PC-9 (cell line): Measurements from ENCODE around the gene SLC46A1. TPM values are rescaled to one million over a fixed set of nuclear protein-coding genes. Genes with fewer than 3 reads are reported as not detected.
A peak's percentile ranks its signal among the peaks of the same experiment; 100 is the strongest.
"Not testable (repeated sequence)": the region's sequence is repeated elsewhere in the genome, so short reads cannot be mapped to it uniquely, and the experiment has no call there.

Experiments
- BruUV-seq: library from RNA; stranded (reverse); fragments of 400-500 nt; replicated peaks from 2 replicates; lab custom pipeline; 2021; lab: Mats Ljungman, UMichigan
- CTCF ChIA-PET: fragments of 300-600 bp; sonication (Branson Sonifier 250); formaldehyde crosslinking; loops from one replicate; lab custom pipeline; 2022; ENCODE audit warnings: antibody characterized with exemption; lab: Charles Lee
- POLR2A ChIA-PET: fragments of 300-600 bp; sonication (Branson Sonifier 250); formaldehyde crosslinking; loops from one replicate; lab custom pipeline; 2022; ENCODE audit warnings: antibody characterized with exemption; ENCODE audit not compliant: unreplicated experiment; lab: Charles Lee
- DNase-seq, 2 experiments: peaks; one replicate each; pipeline versions ENCODE4 v3.0.0 to v3.0.0-alpha.2; 2015 to 2022; ENCODE audit warnings: mixed read lengths in 1 of 2
- H2AFZ ChIP-seq: fragments of 200-600 bp; sonication (generic); 2 replicates; pipeline ENCODE4 v1.8.1; 2017; ENCODE audit warnings: antibody characterized with exemption
- H3F3A ChIP-seq: fragments of 200-600 bp; sonication (generic); 2 replicates; pipeline ENCODE4 v1.8.1; 2017; ENCODE audit warnings: antibody characterized with exemption, mild to moderate bottlenecking, low read depth; ENCODE audit not compliant: insufficient read depth
- H3K27ac ChIP-seq: fragments of 200-600 bp; sonication (generic); 2 replicates; pipeline ENCODE4 v1.6.1; 2016; ENCODE audit warnings: mixed run types
- H3K27me3 ChIP-seq: fragments of 200-600 bp; sonication (generic); 2 replicates; pipeline ENCODE4 v1.6.1; 2016; ENCODE audit warnings: low read depth, mixed run types; ENCODE audit not compliant: insufficient read depth
- H3K36me3 ChIP-seq: fragments of 200-600 bp; sonication (generic); 2 replicates; pipeline ENCODE4 v1.6.1; 2016; ENCODE audit warnings: low read depth, mixed run types
- H3K4me1 ChIP-seq: fragments of 200-600 bp; sonication (generic); replicated peaks from 2 replicates; pipeline ENCODE4 v1.6.1; 2016; ENCODE audit warnings: mixed run types; ENCODE audit not compliant: insufficient read depth
- H3K4me2 ChIP-seq: fragments of 200-600 bp; sonication (generic); 2 replicates; pipeline ENCODE4 v1.6.1; 2017; ENCODE audit warnings: mixed run types
- H3K4me3 ChIP-seq: fragments of 200-600 bp; sonication (generic); 2 replicates; pipeline ENCODE4 v1.6.1; 2016; ENCODE audit warnings: mixed run types
- H3K79me2 ChIP-seq: fragments of 200-600 bp; sonication (generic); 2 replicates; pipeline ENCODE4 v1.6.1; 2017; ENCODE audit warnings: low read depth, mixed run types
- H3K9me2 ChIP-seq: fragments of 200-600 bp; sonication (generic); 2 replicates; pipeline ENCODE4 v1.8.1; 2017; ENCODE audit warnings: mild to moderate bottlenecking; ENCODE audit not compliant: insufficient read depth
- H3K9me3 ChIP-seq: fragments of 200-600 bp; sonication (generic); 2 replicates; pipeline ENCODE4 v1.8.1; 2016; ENCODE audit warnings: low read depth; ENCODE audit not compliant: insufficient read depth
- H4K20me1 ChIP-seq: fragments of 200-600 bp; sonication (generic); 2 replicates; pipeline ENCODE4 v1.8.1; 2017; ENCODE audit not compliant: insufficient read depth
- EZH2 ChIP-seq: fragments of 200-600 bp; sonication (generic); IDR thresholded peaks from 2 replicates; pipeline ENCODE4 v1.8.0; 2017; ENCODE audit warnings: antibody characterized with exemption, low read depth
- intact Hi-C: fragments of 100-400 bp; cut with micrococcal nuclease; formaldehyde crosslinking; loops from one replicate; pipeline ENCODE4 v1.10.0; 2022; ENCODE audit not compliant: unreplicated experiment
- total RNA-seq: library from RNA; stranded (reverse); gene quantifications from 2 replicates; pipeline ENCODE4 v1.2.3, GENCODE V29; 2021
- TF ChIP-seq, protein P1 (sequence below): fragments of 200-600 bp; sonication (generic); conservative IDR thresholded peaks from 2 replicates; pipeline ENCODE4 v1.6.1; 2017; ENCODE audit warnings: mixed run types, antibody characterized with exemption, mild to moderate bottlenecking, moderate library complexity

SLC46A1 gene
- total RNA-seq, 1 experiment from 2014 or later: 14.9 TPM

DNA sequence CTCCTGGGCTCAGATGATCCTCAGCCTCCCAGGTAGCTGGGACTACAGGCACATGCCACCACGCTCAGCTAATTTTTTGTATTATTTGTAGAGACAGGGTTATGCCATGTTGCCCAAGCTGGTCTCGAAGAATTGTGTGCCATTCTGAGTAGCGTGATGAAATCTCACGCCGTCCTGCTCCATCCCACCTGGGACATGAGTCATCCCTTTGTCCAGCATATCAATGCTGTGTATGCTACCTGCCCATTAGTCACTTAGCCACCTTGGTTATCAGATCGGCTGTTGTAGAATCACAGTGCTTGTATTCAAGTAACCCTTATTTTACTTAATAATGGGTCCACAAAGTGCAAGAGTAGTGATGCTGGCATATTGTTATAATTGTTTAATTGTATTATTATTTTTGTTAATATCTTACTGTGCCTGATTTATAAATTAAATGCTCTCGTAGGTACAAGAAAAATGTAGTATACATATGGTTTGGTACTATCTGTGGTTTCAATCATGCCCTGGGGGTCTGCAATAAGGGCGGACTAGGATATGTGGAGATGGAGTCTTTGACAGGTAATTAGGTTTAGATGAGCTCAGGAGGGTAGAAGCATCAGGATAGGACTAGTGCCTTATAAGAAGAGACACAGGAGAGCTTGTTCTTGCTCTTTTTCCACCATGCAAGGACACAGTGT lies 40.8 kb upstream of the SLC46A1 start:
- no peaks in the 10 kb centered on the region for H4K20me1 ChIP-seq
- H3K9me3 ChIP-seq: no peaks in the 10 kb centered on the region
- no peak overlapping the region for H3K27ac ChIP-seq
- H3F3A ChIP-seq: no peaks in the 10 kb centered on the region
- no peaks in the 10 kb centered on the region for H3K36me3 ChIP-seq
- BruUV-seq: no TSS peak
- H3K9me2 ChIP-seq: no peaks in the 10 kb centered on the region
- peak; percentile 54 to 88 for DNase-seq
- ChIA-PET POLR2A (no interaction called here), CTCF (no interaction called here)
- no peaks in the 10 kb centered on the region for H3K27me3 ChIP-seq
- peak overlapping the region; percentile 72 for H3K4me2 ChIP-seq
- H3K4me1 ChIP-seq: peaks cover 5% of the 10 kb centered on the region; the same call in 1 of the 2 replicates
- peak overlapping the region; percentile 84 for H2AFZ ChIP-seq
- H3K4me3 ChIP-seq: no peak overlapping the region
- TF ChIP-seq, protein P1, sequence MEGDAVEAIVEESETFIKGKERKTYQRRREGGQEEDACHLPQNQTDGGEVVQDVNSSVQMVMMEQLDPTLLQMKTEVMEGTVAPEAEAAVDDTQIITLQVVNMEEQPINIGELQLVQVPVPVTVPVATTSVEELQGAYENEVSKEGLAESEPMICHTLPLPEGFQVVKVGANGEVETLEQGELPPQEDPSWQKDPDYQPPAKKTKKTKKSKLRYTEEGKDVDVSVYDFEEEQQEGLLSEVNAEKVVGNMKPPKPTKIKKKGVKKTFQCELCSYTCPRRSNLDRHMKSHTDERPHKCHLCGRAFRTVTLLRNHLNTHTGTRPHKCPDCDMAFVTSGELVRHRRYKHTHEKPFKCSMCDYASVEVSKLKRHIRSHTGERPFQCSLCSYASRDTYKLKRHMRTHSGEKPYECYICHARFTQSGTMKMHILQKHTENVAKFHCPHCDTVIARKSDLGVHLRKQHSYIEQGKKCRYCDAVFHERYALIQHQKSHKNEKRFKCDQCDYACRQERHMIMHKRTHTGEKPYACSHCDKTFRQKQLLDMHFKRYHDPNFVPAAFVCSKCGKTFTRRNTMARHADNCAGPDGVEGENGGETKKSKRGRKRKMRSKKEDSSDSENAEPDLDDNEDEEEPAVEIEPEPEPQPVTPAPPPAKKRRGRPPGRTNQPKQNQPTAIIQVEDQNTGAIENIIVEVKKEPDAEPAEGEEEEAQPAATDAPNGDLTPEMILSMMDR: no peak
- TF ChIP-seq EZH2: no peak
- intact Hi-C loops: no loop called here
- H3K79me2 ChIP-seq: no peaks in the 10 kb centered on the region

DNA sequence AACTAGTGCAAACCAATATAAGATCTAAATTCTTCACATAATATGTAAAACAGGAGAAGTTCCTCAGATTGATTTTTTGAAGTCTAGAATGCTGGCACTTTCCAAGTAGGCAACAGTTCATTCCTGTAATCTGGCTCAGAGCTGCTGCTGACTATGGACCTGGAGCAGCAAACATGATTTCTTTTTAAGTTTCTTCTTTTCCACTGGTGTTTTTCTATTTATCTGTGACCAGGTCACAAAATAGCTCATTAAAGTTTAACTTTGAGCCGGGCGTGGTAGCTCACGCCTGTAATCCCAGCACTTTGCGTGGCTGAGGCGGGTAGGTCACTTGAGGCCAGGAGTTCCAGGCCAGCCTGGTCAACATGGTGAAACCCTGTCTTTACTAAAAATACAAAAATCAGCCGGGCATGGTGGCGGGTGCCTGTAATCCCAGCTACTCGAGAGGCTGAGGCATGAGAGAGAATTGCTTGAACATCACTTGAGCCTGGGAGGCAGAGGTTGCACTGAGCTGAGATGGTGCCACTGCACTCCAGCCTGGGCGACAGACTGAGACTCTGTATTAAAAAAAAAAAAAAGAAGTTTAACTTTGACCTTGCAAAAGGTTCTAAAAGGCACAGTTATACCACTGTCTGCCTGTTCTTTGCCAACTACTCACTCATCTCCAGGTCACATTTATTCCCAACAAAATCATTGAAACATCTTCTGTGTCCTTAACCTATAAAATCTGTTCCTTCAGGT lies 38.1 kb upstream of the SLC46A1 start:
- no peaks in the 10 kb centered on the region for H3K9me3 ChIP-seq
- no peak overlapping the region for H3K27ac ChIP-seq
- DNase-seq: no peak
- ChIA-PET POLR2A (interaction anchor here (0.5 kb wide), 1 partner anchor 386 kb away, joined by 3 read pairs; no protein-coding TSS in a partner anchor), CTCF (no interaction called here)
- intact Hi-C loops: no loop called here
- peaks cover 5% of the 10 kb centered on the region; the same call in 1 of the 2 replicates for H3K4me1 ChIP-seq
- no peak overlapping the region for H3K4me2 ChIP-seq
- no peaks in the 10 kb centered on the region for H3F3A ChIP-seq
- H4K20me1 ChIP-seq: no peaks in the 10 kb centered on the region
- no peaks in the 10 kb centered on the region for H3K27me3 ChIP-seq
- TF ChIP-seq, protein P1: no peak
- TF ChIP-seq EZH2: no peak
- H3K4me3 ChIP-seq: no peak overlapping the region
- H3K79me2 ChIP-seq: no peaks in the 10 kb centered on the region
- H3K9me2 ChIP-seq: no peaks in the 10 kb centered on the region
- no TSS peak for BruUV-seq
- H2AFZ ChIP-seq: no peak overlapping the region
- H3K36me3 ChIP-seq: no peaks in the 10 kb centered on the region

DNA sequence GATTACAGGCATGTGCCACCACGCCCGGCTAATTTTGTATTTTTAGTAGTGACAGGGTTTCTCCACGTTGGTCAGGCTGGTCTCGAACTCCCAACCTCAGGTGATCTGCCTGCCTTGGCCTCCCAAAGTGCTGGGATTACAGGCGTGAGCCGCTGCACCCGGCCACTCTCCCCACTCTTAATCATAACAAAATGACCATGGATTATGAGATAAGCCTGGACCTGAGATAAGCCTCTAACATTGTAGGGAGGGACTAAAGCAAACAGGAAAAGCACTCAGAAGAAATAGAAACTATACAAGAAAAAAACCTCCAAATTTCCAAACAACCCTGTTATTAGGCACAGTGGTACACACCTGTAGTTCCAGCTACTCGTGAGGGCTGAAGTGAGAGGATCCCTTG lies 28.3 kb upstream of the SLC46A1 start:
- peaks cover 13% of the 10 kb centered on the region; the same call in 1 of the 2 replicates for H3K27me3 ChIP-seq
- H3K4me3 ChIP-seq, H3K27ac ChIP-seq, intact Hi-C loops, H2AFZ ChIP-seq, POLR2A ChIA-PET, H3K79me2 ChIP-seq, H3K4me2 ChIP-seq, H3F3A ChIP-seq, H3K9me3 ChIP-seq, H3K9me2 ChIP-seq, H3K4me1 ChIP-seq, CTCF ChIA-PET, BruUV-seq, H3K36me3 ChIP-seq, H4K20me1 ChIP-seq, DNase-seq: not testable (repeated sequence)
